Measurements from ENCODE around the gene SRGAP2C.
"Not testable (repeated sequence)": the region's sequence is repeated elsewhere in the genome, so short reads cannot be mapped to it uniquely, and the experiment has no call there.

Gene SRGAP2C

DNA sequence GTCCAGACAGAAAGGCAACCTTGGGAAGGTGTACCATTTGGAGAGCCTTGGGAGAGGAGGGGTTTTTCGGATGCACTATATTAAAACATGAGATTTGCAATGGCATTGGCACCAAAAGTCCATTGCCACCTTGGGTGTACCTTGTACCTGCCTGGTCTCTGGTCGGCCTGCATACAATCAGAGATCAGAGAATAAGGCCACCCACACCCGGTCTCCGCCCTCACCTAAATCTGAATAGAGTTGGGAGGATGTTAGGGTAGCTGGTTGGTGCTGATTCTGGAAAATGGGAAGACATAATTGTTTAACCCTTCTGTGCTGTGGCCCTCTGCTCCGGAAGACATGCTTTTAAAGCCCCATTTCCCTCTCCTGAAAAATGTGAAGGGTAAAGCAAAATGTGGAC, 3.1 kb downstream of the SRGAP2C start:
- not testable (repeated sequence) for DNase-seq

DNA sequence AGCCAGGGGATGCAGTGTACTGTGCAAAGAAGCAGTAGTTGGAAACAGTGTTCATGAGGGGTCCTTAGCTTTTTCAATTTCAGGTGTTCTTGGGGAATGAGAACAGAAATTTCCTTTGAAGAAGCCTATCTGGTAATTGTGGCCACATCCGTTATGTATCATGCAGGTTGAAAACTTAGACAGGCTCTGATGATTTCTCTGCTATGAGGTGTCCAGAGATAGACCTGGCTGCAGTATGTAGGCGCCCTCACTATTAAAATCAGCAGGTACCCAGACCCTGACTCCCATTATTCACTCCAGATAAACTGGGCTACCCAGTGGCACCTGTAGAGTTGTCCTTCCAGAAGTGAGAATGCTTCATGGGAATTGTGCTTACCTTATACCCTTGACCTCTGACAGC, 7.7 kb downstream of the SRGAP2C start:
- DNase-seq = not testable (repeated sequence)

DNA sequence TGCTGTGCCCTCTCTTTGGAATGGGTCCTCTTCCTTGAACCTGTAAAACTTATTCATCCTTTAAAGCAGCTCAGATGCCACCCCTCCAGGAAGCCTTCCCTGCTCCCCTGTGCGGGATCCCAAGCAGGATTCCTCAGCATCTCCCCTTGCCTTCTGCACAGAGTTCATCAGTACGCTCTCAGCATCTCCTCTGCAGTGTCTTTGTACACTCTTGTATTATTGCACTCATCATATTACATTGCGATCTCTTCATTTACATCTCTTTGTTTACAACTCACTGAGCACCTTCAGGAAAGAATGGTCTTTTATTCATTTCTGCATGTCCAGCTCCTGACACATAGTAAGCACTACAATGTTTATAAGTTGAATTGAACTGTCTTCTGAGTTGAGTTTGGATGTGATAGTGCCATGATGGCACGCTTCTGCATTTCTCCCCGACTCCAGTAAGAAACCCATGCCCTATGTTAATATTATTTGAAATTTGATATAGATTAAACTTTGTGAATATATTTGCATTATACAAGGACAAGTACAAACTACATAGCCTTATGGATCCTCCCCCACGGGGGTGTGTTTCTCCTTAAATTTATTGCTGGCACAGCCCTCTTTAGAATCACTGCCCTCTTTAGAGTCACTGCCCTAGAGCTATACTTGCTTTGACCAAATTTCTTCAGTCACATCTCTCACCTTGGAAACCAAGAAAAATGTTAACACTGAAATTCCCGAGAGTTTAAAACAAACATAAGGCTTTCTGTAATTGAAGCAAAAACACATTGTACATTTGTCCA, 12.5 kb downstream of the SRGAP2C start:
- not testable (repeated sequence) for DNase-seq

DNA sequence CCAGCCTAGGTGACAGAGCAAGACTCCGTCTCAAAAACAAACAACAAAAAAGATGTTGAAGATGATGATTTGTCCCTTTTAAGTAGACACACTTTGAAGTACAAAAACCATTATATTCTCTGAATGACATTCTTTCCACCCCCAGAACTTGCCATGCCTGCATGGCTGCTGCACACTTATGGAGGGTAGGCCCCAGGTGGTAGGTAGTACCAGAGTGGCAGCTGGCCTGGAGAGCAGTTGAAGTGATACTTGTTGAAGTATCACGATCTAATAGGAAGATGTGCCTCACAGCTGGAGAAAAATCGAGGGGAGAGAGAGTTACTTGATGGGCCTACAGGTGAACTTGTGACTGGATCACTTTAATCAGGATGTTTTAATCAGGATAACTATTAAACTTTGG, 15.0 kb downstream of the SRGAP2C start:
- not testable (repeated sequence) for DNase-seq

DNA sequence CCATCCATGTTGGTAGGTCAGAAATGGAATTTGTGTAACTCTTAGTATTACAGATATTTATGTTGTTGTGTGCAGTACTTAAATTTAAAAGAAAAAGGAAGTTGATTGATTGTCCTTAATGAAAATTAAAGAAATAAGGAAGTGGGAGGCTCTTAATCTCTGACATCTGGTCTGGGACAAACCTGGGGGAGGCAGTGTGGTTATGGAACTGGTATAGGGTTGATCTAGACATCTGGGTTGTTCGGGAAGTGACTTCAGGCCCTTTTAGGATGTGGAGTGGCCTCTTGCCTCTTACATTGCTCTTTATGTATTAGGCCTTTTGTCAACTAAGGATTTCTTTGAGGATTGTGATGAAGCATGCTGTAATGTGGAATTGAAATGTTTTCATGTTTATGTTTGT, 15.5 kb downstream of the SRGAP2C start:
- DNase-seq = not testable (repeated sequence)

- not testable (repeated sequence) for DNase-seq
These were observed 16.5 kb downstream of the SRGAP2C start for GRCh38 chr1:121200985-121201981.

GRCh38 chr1:121202986-121203385, 18.2 kb downstream of the SRGAP2C start:
- not testable (repeated sequence) for DNase-seq

DNA sequence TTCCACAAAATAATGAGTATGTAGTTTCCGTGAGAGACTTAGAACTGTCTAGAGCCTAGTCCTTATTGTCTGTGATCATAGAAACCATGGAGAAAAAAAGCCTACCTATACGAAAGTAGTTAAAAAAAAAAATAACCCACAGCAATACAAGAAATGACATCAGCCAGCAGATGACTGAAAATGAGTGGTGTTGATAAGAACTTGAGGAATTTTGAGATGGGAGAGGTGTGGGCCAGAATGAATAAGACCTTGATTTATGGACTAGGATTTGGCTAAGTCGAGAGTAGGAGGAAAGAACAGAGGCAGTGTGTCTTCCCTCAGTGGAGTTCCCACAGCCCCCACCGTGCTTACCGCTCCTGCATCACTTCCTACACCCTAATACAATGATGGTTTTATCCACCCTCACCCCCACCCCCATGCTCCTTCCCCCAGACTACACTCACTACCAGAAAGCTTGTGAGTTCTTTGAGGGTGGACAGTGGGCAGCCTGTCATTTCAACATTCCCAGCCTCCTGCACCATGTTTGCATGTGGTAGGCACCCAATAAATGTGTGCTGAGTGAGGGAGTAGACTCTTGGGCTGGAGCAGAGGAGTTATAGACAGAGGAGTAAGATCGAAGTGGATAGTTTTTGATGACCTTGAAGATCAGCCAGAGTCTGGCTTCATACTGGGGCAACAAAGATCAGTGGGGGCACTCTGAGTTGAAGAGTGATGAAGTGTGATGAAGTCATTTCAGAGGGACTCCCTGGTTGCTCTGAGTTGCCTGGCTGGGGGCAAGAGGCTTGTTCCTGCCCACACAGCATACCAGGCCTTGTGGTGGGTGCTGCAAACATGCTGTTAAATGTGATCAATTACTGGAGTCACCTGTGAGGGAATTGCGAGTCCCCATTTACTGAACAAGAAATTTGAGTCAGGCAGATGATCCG, 21.3 kb downstream of the SRGAP2C start:
- not testable (repeated sequence) for DNase-seq

- not testable (repeated sequence) for DNase-seq
These were observed 22.6 kb downstream of the SRGAP2C start for GRCh38 chr1:121207328-121207727.

DNA sequence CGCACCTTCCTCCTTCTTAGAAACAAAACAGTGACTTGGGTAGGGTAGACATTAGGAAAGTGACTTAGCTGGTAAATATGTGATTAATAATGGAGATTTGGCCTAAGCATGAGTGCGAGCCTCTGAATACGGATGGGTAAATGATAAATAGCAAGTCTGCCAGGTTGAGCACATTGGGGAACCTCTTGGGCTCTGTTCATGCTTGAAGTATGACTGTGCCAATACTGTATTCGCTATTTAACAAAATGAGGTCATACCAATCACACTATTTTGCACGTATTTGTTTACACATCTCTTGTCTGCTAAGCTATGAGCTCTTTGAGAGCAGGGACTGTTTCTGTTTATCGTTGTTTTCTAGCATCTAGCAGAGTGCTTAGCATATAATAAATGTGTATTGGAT, 23.6 kb downstream of the SRGAP2C start:
- DNase-seq = not testable (repeated sequence)

DNA sequence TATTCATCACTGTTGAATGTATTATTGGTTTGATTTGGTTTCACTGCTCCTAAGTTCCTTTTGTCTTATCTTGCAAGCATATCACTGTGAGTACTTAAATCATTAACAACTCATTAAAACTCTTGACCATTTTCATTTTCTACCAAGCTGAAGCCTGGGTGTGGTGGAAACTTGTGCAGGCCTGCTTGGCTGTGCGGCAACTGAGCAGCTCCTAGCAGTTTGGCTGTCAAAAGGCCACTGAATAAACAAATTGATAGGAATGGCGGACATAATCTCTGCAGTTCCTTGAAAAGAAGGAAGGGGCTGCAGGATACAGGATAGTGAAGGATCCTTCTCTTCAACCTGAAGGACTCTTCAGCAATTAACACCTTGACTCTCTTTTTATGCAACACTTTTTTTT, 26.0 kb downstream of the SRGAP2C start:
- DNase-seq = not testable (repeated sequence)

DNA sequence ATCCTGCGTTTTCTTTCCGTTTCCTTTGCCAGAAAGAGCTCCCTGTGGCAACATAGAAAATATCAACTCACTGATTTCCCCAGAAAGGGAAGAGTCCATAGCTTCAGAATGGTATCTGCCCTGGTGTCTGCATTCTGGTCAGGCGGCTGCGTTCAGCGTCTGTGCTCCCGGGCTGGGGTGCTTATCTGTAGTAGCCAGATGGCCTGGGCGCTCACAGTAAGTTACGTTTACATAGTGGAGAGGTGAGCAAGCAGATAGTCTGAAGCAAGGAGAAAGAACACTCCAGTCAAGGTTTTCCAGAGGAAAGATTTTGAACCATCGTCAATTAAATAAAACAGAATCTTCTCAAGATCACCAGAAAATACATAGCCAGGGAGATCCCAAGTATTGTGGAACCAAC, 28.7 kb downstream of the SRGAP2C start:
- DNase-seq = not testable (repeated sequence)

GRCh38 chr1:121214544-121215156, 29.9 kb downstream of the SRGAP2C start:
- not testable (repeated sequence) for DNase-seq

DNA sequence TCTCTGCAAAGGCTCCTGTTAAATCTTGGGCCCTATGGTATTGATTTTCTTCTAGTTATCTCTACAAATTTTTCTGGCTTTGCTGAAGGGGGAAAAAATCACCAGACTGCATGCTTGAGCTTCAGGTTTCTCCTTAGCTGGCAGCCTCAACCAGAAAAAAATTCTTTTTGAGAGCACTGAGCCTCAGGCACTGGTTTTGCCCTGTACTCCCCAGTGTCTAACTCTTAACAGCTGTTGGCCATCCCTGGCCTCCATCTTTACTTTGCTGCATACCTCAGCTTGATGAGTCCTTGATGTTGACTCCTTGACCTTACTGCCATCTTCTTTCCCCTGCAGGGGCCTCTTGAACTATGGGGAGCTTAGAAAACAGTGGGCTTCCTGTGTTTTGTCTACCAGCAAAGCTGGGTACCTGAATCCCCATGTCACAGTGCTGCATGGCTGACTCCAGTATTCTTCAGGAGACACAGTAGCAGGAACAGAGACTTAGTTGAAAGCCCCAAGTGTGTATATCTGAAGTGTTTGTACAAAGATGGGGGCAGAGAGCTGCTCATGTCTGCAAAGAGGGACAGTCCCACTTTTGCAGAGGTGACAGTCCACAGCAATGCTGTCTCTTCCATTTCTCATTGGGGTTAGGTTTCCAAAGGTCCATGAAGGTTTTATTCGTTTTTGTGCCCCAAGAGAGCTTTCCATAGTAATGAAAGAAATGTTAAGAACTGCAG, 31.1 kb downstream of the SRGAP2C start:
- not testable (repeated sequence) for DNase-seq

DNA sequence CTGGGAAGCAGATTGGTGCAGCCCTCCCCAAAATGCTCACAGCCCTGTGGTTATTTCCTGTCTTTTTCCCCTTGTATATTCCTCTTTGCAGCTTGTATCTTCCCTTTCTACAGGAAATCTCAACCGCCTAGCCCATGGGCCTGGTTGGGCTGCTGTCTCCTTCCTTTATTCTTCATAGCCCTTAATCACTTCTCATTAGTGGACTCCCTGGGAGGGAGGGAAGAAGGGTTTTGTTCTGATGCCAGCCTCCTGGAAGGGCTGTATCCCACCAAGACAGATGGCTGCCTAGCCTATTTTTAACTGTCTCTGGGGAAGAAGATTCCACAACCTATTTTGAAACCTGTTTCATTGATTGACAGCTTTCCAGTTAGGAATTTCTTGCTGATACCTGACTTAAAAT, 31.9 kb downstream of the SRGAP2C start:
- not testable (repeated sequence) for DNase-seq

- DNase-seq = not testable (repeated sequence)
These were observed 37.0 kb downstream of the SRGAP2C start for GRCh38 chr1:121221770-121222169.

DNA sequence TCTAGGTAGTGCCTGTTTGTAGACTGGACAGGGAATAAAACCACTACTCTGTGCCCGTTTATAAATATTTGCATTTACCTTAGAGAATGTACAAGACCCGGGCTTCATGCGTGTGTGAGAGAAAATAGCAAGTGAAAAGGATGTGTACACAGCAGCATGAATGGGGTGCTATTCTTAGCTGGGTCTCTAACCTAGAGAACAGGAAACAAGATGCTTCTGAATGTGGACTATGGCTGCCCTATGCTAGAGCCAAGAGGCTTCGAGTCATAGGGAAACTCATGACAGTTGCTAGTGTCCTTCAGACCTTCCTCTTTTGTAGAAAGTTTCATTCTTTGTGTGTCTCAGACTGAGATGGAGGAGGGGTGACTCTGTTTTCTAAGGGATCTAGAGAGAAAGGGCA, 39.9 kb downstream of the SRGAP2C start:
- DNase-seq = not testable (repeated sequence)

DNA sequence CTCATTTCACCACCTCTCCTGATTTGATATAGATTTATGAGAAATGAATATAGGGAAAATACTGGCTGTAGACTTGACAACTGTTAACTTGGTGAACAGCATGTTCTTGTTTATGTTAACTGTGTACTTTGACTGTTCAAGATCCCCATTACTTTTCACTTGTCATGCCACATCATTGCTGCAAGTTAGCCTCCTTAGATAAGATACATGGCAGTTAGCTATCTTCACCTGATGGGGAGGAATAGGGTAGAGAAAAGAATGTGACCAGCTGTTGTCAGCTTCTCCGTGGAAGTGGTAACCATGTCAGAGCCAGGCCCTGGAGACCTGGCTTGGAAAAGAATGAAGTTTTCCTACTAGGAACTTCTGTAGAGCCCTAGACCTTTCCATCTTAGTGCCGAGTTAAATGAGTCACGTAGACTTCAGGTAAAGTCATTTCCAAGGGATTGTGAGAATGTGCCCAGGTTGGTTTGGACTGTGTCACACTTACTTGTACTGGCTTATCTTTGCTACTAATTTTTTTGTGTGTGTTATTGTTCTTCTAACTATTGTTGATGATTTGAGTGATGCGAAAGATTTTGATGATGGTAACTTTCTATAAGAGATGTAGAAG, 41.6 kb downstream of the SRGAP2C start:
- DNase-seq = not testable (repeated sequence)

GRCh38 chr1:121226925-121227324, 42.1 kb downstream of the SRGAP2C start:
- not testable (repeated sequence) for DNase-seq

DNA sequence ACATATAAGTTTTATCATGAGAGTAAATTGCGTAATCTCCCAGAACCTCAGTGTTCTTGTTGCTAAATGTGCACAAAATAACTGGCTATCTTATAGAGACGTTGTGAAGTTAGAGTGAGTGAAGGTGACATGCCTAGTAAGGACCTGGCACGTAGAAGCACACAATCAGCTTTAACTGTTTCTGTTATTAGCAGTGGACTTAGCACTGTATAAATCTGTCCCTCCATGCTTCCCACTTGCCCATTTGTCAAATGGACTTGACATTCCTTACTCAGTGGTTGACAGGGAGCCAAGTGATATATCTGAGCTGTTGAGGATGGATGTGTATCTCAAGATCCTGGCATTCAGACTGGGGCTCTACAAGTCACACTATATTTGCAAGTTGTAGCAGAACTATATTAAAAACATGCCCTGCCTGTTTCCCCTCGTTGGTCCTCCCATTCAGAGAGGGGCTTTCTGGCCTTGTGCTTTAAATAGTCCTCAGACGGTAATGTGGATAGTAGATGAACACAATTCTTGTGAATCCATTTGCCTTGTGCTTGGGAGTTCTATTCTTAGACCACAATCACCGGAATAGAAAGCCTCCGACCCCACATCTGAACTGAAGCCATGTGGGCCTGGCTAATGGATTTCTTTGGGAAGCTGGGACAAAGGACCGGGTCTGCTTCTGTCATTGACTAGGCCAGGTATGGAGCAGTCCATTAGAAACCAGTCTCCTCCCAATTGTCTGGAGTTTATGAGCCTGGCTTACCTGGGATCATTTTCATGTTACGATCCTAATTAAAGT, 43.0 kb downstream of the SRGAP2C start:
- not testable (repeated sequence) for DNase-seq

All from DMS 273 treated with DMSO at 0.1 percent for 48 hours (cell line).